ENCODE results near the gene GRIA2. TPM values are rescaled to one million over a fixed set of nuclear protein-coding genes. Genes with fewer than 3 reads are reported as not detected.

Gene GRIA2
- total RNA-seq, 1 donor from 2014 or later = 0.07 TPM

DNA sequence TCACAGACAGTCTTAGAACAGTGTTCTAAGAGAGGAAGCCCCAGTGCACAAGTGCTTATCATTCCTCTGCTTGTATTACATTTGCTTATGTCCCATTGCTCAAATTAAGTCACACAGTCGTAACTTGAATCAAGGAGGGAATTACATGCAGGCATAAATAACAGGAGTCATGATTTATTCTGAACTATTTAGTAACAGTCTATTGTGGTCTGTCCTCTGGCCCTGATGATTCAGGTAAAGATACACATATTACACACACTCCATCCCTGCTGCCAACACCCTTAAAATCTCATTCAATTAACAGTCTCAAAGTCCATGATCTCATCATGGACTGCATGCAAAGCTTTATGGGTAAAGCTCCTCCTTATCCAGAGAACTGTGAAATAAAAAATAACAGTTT, 60.1 kb downstream of the GRIA2 start:
- no peaks in the 10 kb centered on the region for H4K20me1 ChIP-seq (ENCODE audit: low read depth)
- H3K9me3 ChIP-seq (ENCODE audit: low read depth) = no peaks in the 10 kb centered on the region
- TF ChIP-seq CTCF (IDR thresholded peaks at IDR 0.05) (no peak), EZH2phosphoT487 (IDR thresholded peaks at IDR 0.05) (no peak), EZH2 (IDR thresholded peaks at IDR 0.05) (no peak)
- no peak overlapping the region for H2AFZ ChIP-seq (replicated peaks)
- no peak overlapping the region for H3K9ac ChIP-seq
- H3K4me1 Mint-ChIP-seq = no peaks in the 10 kb centered on the region
- H3K27me3 ChIP-seq = no peaks in the 10 kb centered on the region
- no peak for DNase-seq (ENCODE audit: low spot score)
- H3K36me3 Mint-ChIP-seq = no peaks in the 10 kb centered on the region
- H3K4me3 ChIP-seq = no peak overlapping the region
- H3K4me2 ChIP-seq = no peak overlapping the region
- no peak overlapping the region for H3K27ac ChIP-seq
- H3K27me3 Mint-ChIP-seq (ENCODE audit: insufficient read depth, low read depth) = peaks cover 2% of the 10 kb centered on the region
- no peak overlapping the region for H3K4me3 Mint-ChIP-seq
- H3K36me3 ChIP-seq = no peaks in the 10 kb centered on the region
- H3K4me1 ChIP-seq = no peaks in the 10 kb centered on the region
- no peaks in the 10 kb centered on the region for H3F3A ChIP-seq (ENCODE audit: low read depth)
- no peaks in the 10 kb centered on the region for H3K9me3 Mint-ChIP-seq
- no peak overlapping the region for H3K27ac Mint-ChIP-seq
- H3K79me2 ChIP-seq (ENCODE audit: low read depth) = no peaks in the 10 kb centered on the region

DNA sequence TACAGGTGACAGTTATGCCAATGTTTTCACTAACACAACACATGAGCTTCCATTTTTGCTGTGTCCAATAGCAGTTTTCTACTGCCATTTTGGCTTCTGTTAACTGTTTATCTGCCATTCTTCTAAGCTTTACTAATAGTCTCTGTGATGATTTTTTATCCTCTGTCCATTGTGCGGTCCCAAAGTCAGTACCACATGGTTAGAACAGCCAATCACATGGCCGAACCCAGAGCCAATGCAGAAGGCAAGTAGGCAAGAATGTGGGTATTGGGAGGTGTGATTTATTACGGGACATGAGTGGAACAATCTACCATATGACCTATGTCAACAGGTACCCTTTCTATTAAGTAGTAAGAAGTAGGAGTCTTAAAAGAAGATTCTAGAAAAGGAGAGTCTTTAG, 61.5 kb downstream of the GRIA2 start:
- Histone ChIP-seq H3K9me3 (ENCODE audit: low read depth) (no peaks in the 10 kb centered on the region), H3K4me2 (no peak overlapping the region), H3K79me2 (ENCODE audit: low read depth) (no peaks in the 10 kb centered on the region), H3F3A (ENCODE audit: low read depth) (no peaks in the 10 kb centered on the region), H2AFZ (replicated peaks) (no peak overlapping the region), H4K20me1 (ENCODE audit: low read depth) (no peaks in the 10 kb centered on the region), H3K4me1 (no peaks in the 10 kb centered on the region), H3K27ac (no peak overlapping the region), H3K27me3 (no peaks in the 10 kb centered on the region), H3K4me3 (no peak overlapping the region), H3K9ac (no peak overlapping the region), H3K36me3 (no peaks in the 10 kb centered on the region)
- Mint-ChIP-seq H3K36me3 (no peaks in the 10 kb centered on the region), H3K9me3 (no peaks in the 10 kb centered on the region), H3K4me1 (no peaks in the 10 kb centered on the region), H3K4me3 (no peak overlapping the region), H3K27ac (no peak overlapping the region), H3K27me3 (ENCODE audit: insufficient read depth, low read depth) (peaks cover 2% of the 10 kb centered on the region)
- no peak for DNase-seq (ENCODE audit: low spot score)
- no peak for TF ChIP-seq CTCF (IDR thresholded peaks at IDR 0.05)
- no peak for TF ChIP-seq EZH2phosphoT487 (IDR thresholded peaks at IDR 0.05)
- no peak for TF ChIP-seq EZH2 (IDR thresholded peaks at IDR 0.05)

GRCh38 chr4:157287445-157287844, 66.9 kb downstream of the GRIA2 start:
- TF ChIP-seq EZH2 (IDR thresholded peaks at IDR 0.05) = no peak
- no peak for TF ChIP-seq CTCF (IDR thresholded peaks at IDR 0.05)
- no peak for TF ChIP-seq EZH2phosphoT487 (IDR thresholded peaks at IDR 0.05)
- Mint-ChIP-seq H3K9me3 (no peaks in the 10 kb centered on the region), H3K27me3 (ENCODE audit: insufficient read depth, low read depth) (peaks cover 2% of the 10 kb centered on the region), H3K4me1 (no peaks in the 10 kb centered on the region), H3K4me3 (no peak overlapping the region), H3K36me3 (no peaks in the 10 kb centered on the region), H3K27ac (no peak overlapping the region)
- no peak overlapping the region for H3K4me2 ChIP-seq
- no peak for DNase-seq (ENCODE audit: low spot score)
- H4K20me1 ChIP-seq (ENCODE audit: low read depth) = no peaks in the 10 kb centered on the region
- H3K27ac ChIP-seq = no peak overlapping the region
- H3K27me3 ChIP-seq = no peaks in the 10 kb centered on the region
- H3K4me3 ChIP-seq = no peak overlapping the region
- no peaks in the 10 kb centered on the region for H3K79me2 ChIP-seq (ENCODE audit: low read depth)
- no peak overlapping the region for H3K9ac ChIP-seq
- H3K9me3 ChIP-seq (ENCODE audit: low read depth) = no peaks in the 10 kb centered on the region
- no peaks in the 10 kb centered on the region for H3K4me1 ChIP-seq
- no peaks in the 10 kb centered on the region for H3F3A ChIP-seq (ENCODE audit: low read depth)
- no peaks in the 10 kb centered on the region for H3K36me3 ChIP-seq
- no peak overlapping the region for H2AFZ ChIP-seq (replicated peaks)
